ENCODE data around the gene EEFSEC. TPM values are rescaled to one million over a fixed set of nuclear protein-coding genes. Genes with fewer than 3 reads are reported as not detected.

The EEFSEC gene
- total RNA-seq, 1 experiment from 2014 or later = 21.3 TPM

DNA sequence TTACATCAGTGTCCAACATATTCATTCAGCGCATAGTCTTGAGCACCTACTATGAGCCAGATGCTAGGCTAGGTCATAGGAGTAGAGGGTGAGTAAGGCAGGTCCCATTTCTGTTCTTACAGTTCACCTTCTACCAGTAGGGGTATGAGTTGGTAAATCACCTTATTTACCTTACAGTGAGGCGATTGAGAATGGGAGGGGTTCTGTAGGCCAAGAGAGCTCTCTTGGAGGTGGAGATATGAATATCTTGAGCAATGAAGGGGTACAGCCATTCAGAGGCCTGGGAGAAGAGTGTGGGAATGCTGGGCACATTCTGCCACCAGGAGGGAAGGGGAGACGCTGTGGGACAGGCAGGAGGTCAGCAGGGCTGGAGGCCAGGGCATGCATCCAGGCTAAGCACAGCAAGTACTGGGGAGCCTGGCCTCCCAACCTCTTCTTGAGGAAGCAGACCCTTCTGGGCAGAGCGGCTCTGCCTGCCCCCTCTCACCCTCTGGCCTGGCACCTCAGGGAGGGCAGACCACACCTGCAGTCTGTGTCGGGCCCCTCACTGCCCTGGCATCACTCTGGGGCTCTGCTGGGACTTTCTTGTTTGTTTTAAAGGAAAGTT lies 123.4 kb downstream of the EEFSEC start:
- Histone ChIP-seq H3K9me3 (ENCODE audit: insufficient read depth, low read depth) (no peaks in the 10 kb centered on the region), H3K4me3 (no peak overlapping the region), H3K36me3 (ENCODE audit: low read depth) (no peaks in the 10 kb centered on the region), H4K20me1 (ENCODE audit: insufficient read depth) (no peaks in the 10 kb centered on the region), H3K79me2 (ENCODE audit: low read depth) (peaks cover 11% of the 10 kb centered on the region; the same call in 1 of the 2 replicates), H3K27ac (peak overlapping the region; percentile 99; the same call in 1 of the 2 replicates), H3K4me2 (0 out of 2 replicates have a peak overlapping the region, but pooled peaks have one; percentile 2), H2AFZ (no peak overlapping the region), H3K27me3 (ENCODE audit: insufficient read depth, low read depth) (no peaks in the 10 kb centered on the region), H3K9me2 (ENCODE audit: insufficient read depth) (no peaks in the 10 kb centered on the region), H3K4me1 (replicated peaks; ENCODE audit: insufficient read depth) (peaks cover 51% of the 10 kb centered on the region), H3F3A (ENCODE audit: insufficient read depth, low read depth) (peaks cover 10% of the 10 kb centered on the region)
- CTCF ChIA-PET = no interaction called here
- peak in 1 of 2 experiments; percentile 51 for DNase-seq
- POLR2A ChIA-PET (ENCODE audit: unreplicated experiment) = interaction anchor here (0.7 kb wide), 1 partner anchor 30 kb away, joined by 3 read pairs; no protein-coding TSS in a partner anchor
- TF ChIP-seq EZH2 (IDR thresholded peaks at IDR 0.05; ENCODE audit: low read depth) = no peak
- TF ChIP-seq, protein P1, sequence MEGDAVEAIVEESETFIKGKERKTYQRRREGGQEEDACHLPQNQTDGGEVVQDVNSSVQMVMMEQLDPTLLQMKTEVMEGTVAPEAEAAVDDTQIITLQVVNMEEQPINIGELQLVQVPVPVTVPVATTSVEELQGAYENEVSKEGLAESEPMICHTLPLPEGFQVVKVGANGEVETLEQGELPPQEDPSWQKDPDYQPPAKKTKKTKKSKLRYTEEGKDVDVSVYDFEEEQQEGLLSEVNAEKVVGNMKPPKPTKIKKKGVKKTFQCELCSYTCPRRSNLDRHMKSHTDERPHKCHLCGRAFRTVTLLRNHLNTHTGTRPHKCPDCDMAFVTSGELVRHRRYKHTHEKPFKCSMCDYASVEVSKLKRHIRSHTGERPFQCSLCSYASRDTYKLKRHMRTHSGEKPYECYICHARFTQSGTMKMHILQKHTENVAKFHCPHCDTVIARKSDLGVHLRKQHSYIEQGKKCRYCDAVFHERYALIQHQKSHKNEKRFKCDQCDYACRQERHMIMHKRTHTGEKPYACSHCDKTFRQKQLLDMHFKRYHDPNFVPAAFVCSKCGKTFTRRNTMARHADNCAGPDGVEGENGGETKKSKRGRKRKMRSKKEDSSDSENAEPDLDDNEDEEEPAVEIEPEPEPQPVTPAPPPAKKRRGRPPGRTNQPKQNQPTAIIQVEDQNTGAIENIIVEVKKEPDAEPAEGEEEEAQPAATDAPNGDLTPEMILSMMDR (conservative IDR thresholded peaks at IDR 0.05) = no peak
- intact Hi-C loops (cut with micrococcal nuclease; ENCODE audit: unreplicated experiment) = no loop called here
- no TSS peak for BruUV-seq (replicated peaks)

DNA sequence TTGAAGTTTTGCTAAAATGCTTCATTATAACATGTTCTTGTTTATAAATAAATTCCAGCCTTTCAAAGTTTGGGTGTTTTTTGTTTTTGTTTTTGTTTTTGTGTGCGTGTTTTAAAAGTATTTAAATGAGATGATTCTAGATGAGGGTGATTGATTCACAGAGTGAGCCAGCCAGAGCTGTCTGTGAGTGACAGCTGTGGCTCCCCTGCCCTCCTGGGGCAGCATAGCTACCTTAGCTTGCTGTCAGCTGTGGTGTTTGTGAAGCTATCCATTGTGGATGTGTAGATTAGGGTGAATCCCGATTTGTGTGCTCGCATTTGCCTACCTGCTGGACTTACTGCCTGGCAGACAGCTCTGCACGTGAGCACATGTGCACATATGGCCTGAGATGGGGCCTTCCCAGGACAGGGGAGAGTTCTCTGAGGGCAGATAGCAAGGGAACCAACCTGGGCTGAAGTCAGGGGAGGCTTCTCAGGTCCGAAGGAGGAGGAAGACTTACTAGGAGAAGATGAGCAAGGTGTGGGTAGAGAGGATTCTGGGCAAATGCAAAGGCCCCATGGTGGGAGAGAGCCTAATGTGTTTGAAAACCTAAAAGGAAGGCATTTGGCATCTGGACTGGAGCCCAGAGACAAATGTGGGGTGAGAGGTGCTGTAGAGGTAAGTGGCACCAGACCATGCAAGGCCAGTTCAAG lies 124.2 kb downstream of the EEFSEC start:
- H3F3A ChIP-seq (ENCODE audit: insufficient read depth, low read depth) = peaks cover 10% of the 10 kb centered on the region
- no peak overlapping the region for H3K4me2 ChIP-seq
- ChIA-PET POLR2A (ENCODE audit: unreplicated experiment) (interaction anchor here (0.7 kb wide), 1 partner anchor 29 kb away, joined by 3 read pairs; no protein-coding TSS in a partner anchor), CTCF (no interaction called here)
- H2AFZ ChIP-seq = no peak overlapping the region
- no peaks in the 10 kb centered on the region for H3K27me3 ChIP-seq (ENCODE audit: insufficient read depth, low read depth)
- no TSS peak for BruUV-seq (replicated peaks)
- no peaks in the 10 kb centered on the region for H3K9me2 ChIP-seq (ENCODE audit: insufficient read depth)
- H4K20me1 ChIP-seq (ENCODE audit: insufficient read depth) = no peaks in the 10 kb centered on the region
- no peak overlapping the region for H3K4me3 ChIP-seq
- H3K9me3 ChIP-seq (ENCODE audit: insufficient read depth, low read depth) = no peaks in the 10 kb centered on the region
- peaks cover 11% of the 10 kb centered on the region; the same call in 1 of the 2 replicates for H3K79me2 ChIP-seq (ENCODE audit: low read depth)
- TF ChIP-seq EZH2 (IDR thresholded peaks at IDR 0.05; ENCODE audit: low read depth) = no peak
- TF ChIP-seq, protein P1 (conservative IDR thresholded peaks at IDR 0.05) = no peak
- H3K4me1 ChIP-seq (replicated peaks; ENCODE audit: insufficient read depth) = peaks cover 51% of the 10 kb centered on the region
- no peak for DNase-seq
- no peaks in the 10 kb centered on the region for H3K36me3 ChIP-seq (ENCODE audit: low read depth)
- intact Hi-C loops (cut with micrococcal nuclease; ENCODE audit: unreplicated experiment) = no loop called here
- no peak overlapping the region for H3K27ac ChIP-seq

DNA sequence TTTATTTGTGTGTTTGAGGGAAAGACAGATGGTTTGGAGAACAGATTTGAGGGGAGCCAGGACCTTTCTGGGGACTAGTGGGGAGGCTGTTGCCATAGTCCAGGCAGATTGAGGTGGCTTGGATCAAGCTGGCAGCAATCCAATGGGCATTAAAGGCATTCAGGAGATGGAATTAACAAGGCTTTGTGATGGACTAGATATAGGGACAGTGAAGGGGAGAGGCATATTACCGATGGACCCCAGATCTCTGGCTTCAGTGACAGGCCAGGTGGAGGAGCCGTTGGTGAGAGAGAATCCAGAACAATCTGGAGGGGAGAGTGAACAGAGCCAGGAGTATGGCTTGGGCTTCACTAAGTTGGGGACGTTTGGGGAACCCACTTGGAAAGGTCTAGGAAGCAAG lies 124.8 kb downstream of the EEFSEC start:
- Histone ChIP-seq H3K9me3 (ENCODE audit: insufficient read depth, low read depth) (no peaks in the 10 kb centered on the region), H4K20me1 (ENCODE audit: insufficient read depth) (no peaks in the 10 kb centered on the region), H3K4me2 (no peak overlapping the region), H3K4me3 (no peak overlapping the region), H2AFZ (no peak overlapping the region), H3K9me2 (ENCODE audit: insufficient read depth) (no peaks in the 10 kb centered on the region), H3K79me2 (ENCODE audit: low read depth) (peaks cover 11% of the 10 kb centered on the region; the same call in 1 of the 2 replicates), H3F3A (ENCODE audit: insufficient read depth, low read depth) (peaks cover 10% of the 10 kb centered on the region), H3K27ac (no peak overlapping the region), H3K27me3 (ENCODE audit: insufficient read depth, low read depth) (no peaks in the 10 kb centered on the region), H3K4me1 (replicated peaks; ENCODE audit: insufficient read depth) (peaks cover 51% of the 10 kb centered on the region), H3K36me3 (ENCODE audit: low read depth) (no peaks in the 10 kb centered on the region)
- intact Hi-C loops (cut with micrococcal nuclease; ENCODE audit: unreplicated experiment) = no loop called here
- no TSS peak for BruUV-seq (replicated peaks)
- TF ChIP-seq, protein P1 (conservative IDR thresholded peaks at IDR 0.05) = no peak
- TF ChIP-seq EZH2 (IDR thresholded peaks at IDR 0.05; ENCODE audit: low read depth) = no peak
- ChIA-PET POLR2A (ENCODE audit: unreplicated experiment) (no interaction called here), CTCF (no interaction called here)
- no peak for DNase-seq
